LNCAP (cell line): ENCODE data around the gene TMPRSS15.

Experiments
- TF ChIP-seq, protein P1 (sequence below): fragments of 450-650 bp; IDR thresholded peaks from 2 replicates; pipeline ENCODE4 v1.5.1; 2017; ENCODE audit warnings: mild to moderate bottlenecking

Gene TMPRSS15

GRCh38 chr21:18403735-18404450 lies at the start of gene TMPRSS15:
TMPRSS15 (minus strand) TSS chr21:18403785; CDS start chr21:18403622, 163 bp downstream.
- TF ChIP-seq, protein P1, sequence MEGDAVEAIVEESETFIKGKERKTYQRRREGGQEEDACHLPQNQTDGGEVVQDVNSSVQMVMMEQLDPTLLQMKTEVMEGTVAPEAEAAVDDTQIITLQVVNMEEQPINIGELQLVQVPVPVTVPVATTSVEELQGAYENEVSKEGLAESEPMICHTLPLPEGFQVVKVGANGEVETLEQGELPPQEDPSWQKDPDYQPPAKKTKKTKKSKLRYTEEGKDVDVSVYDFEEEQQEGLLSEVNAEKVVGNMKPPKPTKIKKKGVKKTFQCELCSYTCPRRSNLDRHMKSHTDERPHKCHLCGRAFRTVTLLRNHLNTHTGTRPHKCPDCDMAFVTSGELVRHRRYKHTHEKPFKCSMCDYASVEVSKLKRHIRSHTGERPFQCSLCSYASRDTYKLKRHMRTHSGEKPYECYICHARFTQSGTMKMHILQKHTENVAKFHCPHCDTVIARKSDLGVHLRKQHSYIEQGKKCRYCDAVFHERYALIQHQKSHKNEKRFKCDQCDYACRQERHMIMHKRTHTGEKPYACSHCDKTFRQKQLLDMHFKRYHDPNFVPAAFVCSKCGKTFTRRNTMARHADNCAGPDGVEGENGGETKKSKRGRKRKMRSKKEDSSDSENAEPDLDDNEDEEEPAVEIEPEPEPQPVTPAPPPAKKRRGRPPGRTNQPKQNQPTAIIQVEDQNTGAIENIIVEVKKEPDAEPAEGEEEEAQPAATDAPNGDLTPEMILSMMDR: no peak

DNA sequence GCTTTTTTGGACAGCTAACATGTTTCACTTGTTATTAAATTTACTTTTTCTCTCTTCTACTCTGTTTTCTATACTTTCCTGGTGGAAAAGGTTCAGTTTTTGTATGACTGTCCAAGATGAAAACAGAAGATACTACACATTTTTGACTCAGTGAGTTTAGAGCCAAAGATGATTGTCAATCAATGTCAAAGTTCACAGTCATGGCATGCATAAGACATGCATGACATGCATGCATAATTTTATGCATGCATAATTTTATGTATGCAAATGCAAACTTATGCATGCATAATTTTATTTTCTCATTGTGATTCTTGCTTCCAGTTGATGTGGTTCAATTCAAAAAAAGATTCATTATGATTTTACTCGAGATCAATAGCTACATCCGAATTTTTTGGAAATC lies 48.1 kb upstream of the TMPRSS15 start:
- TF ChIP-seq, protein P1: no peak

GRCh38 chr21:18449605-18450550 lies 46.3 kb upstream of the TMPRSS15 start:
- TF ChIP-seq, protein P1: no peak

DNA sequence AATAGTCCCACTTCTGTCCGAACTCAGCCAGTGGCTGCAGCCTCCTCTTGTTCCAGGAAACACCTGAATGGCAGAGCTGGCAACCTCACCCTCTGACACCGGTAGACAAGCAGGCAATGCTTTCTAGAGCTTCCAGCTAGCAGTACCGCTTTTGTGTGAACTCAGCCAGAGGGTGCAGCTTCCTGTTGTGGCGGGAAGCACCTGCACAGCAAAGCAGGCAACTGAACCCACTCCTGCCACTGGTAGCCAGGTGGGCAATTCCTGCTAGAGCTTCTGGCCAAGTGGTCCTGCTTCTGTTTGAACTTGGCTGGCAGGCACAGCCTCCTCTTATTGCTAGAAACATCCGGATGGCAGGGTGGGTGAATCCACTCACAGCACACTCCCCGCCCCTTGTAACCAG lies 40.1 kb upstream of the TMPRSS15 start:
- TF ChIP-seq, protein P1: no peak

DNA sequence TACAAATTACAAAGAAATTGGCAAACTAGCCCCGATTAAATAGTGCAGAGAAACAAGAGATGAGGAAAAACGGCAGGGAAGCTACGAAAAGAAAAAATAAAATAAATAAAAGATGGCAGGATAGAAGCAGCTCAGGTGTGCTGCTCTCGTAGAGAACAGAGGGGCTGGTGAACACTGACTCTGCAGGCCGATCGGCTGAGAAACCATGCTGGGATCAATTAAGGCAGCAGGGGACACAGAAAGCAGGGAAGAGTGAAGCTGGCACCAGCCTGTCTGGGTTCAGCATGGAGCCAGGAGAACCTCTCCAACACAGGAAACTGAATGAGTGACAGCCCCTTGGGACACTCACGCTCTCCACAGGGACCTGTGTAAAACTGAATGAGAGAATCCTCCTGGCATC lies 39.5 kb upstream of the TMPRSS15 start:
- TF ChIP-seq, protein P1: no peak

GRCh38 chr21:18430341-18430740 lies 26.8 kb upstream of the TMPRSS15 start:
- TF ChIP-seq, protein P1: no peak

- TF ChIP-seq, protein P1: no peak
Measured at GRCh38 chr21:18424276-18424675, 20.7 kb upstream of the TMPRSS15 start.
